ENCODE results near the gene RAPGEF1. TPM values are rescaled to one million over a fixed set of nuclear protein-coding genes. Genes with fewer than 3 reads are reported as not detected.

Gene RAPGEF1
- total RNA-seq, 4 donors from 2014 or later: 32.0 to 57.3 (median 38.9) TPM

DNA sequence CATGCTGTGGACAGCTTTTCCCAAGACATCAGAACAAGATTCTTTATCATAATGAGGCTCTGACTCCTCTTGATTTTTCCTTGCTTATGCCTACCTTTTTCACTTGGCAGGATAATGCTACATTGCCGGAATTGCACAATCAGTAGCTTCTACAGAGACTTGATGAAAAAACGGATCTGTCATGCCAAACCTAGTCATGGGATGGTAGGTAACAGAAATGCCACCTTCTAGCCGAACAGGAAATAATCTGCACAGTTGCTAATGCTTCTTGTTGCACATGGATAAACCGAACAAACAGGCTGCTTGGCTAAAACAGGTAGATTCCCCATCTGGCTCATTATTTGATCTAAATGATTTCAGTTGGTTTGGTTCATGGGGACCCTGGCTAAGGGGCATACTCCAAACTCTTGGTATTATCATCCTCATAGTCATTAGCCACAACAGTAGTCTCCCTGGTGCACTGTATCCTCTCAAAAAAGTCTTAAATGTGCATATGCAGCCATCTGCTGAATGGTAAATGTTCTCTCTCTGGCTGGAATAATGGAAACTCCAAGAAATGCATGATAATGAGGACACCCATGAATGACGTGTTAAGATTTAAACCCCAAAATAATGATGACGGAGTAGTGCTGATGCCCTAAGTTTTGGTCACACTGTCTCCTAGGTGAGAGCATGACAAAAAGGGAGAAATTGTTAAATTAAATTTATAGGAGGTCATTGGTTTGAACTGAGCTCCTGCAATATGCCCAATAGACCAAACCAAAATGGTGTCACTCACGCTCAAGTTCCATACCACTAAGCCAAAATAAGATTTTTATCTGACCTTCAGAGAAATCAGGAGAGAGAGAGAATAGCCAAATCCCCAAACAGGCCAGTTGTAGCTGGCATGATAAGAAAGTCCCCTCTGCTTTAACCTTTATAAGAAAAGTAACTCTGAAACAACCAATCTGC lies 47.0 kb downstream of the RAPGEF1 start:
- Histone ChIP-seq H3K27me3 (no peaks in the 10 kb centered on the region), H3K4me3 (no peak overlapping the region), H3K9me3 (no peaks in the 10 kb centered on the region), H3K27ac (no peak overlapping the region), H3K36me3 (no peaks in the 10 kb centered on the region), H3K4me1 (peaks cover 0 to 37% (median 9%) of the 10 kb centered on the region in 4 donors)
- TF ChIP-seq EP300 (IDR thresholded peaks at IDR 0.05): no peak
- TF ChIP-seq CTCF (IDR thresholded peaks at IDR 0.05): no peak
- no peak for TF ChIP-seq POLR2A (IDR thresholded peaks at IDR 0.05)
- DNase-seq (ENCODE audit: low spot score in 2 of 2): no peak
- 96% methylated on average over 7 of the region's 7 CpGs for WGBS, 2 donors

- Histone ChIP-seq H3K27ac (no peak overlapping the region), H3K4me1 (peaks cover 0 to 29% (median 3%) of the 10 kb centered on the region in 4 donors), H3K9me3 (no peaks in the 10 kb centered on the region), H3K27me3 (no peaks in the 10 kb centered on the region), H3K36me3 (no peaks in the 10 kb centered on the region), H3K4me3 (no peak overlapping the region)
- WGBS, 2 donors: 75 to 81% methylated on average over 7 of the region's 7 CpGs
- TF ChIP-seq CTCF (IDR thresholded peaks at IDR 0.05) (no peak), POLR2A (IDR thresholded peaks at IDR 0.05) (no peak), EP300 (IDR thresholded peaks at IDR 0.05) (no peak)
- no peak for DNase-seq (ENCODE audit: low spot score in 2 of 2)
Observed at GRCh38 chr9:131691969-131692611, 47.8 kb downstream of the RAPGEF1 start.

DNA sequence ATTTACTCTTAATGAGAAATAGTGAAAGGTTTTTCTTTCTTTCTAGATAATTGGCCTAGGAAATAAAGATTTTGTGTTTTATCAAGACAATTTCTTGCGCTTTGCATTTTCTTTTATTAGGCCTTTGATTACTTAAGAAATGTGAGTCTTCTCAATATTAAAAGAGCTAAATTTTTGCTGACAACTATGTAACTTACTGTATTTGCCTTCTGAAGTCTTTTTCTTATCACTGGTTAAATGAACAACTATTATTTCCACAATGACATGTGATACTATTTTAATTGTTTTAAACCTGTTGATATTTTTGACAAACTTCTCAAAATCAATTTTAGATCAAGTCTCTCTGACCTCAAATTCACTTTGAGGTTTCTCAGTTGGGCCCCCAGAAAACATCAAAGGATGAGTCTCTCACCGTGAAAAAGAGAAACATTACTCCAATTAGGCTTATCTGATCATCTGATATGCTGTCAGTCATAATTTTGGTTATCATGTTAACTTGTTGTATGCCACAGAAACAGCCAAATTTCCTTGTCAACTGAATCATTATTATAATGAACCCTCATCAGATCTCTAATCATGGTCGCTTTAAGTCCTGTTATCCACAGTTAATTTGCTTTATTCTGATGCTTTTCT lies 48.8 kb downstream of the RAPGEF1 start:
- Histone ChIP-seq H3K9me3 (no peaks in the 10 kb centered on the region), H3K27me3 (no peaks in the 10 kb centered on the region), H3K4me1 (peaks cover 0 to 23% (median 2%) of the 10 kb centered on the region in 4 donors), H3K36me3 (no peaks in the 10 kb centered on the region), H3K27ac (no peak overlapping the region), H3K4me3 (no peak overlapping the region)
- no peak for DNase-seq (ENCODE audit: low spot score in 2 of 2)
- TF ChIP-seq POLR2A (IDR thresholded peaks at IDR 0.05) (no peak), CTCF (IDR thresholded peaks at IDR 0.05) (no peak), EP300 (IDR thresholded peaks at IDR 0.05) (no peak)
- 87 to 91% methylated on average over 3 of the region's 3 CpGs for WGBS, 2 donors

- TF ChIP-seq CTCF (IDR thresholded peaks at IDR 0.05) (no peak), POLR2A (IDR thresholded peaks at IDR 0.05) (no peak), EP300 (IDR thresholded peaks at IDR 0.05) (no peak)
- peaks cover 0 to 18% (median 2%) of the 10 kb centered on the region in 4 donors for H3K4me1 ChIP-seq
- 59 to 90% methylated on average over 3 of the region's 3 CpGs for WGBS, 2 donors
Observed at GRCh38 chr9:131690462-131690861, 49.4 kb downstream of the RAPGEF1 start.

More at GRCh38 chr9:131690462-131690861, 49.4 kb downstream of the RAPGEF1 start:
- Histone ChIP-seq H3K4me3 (no peak overlapping the region), H3K36me3 (no peaks in the 10 kb centered on the region), H3K9me3 (no peaks in the 10 kb centered on the region), H3K27ac (peak overlapping the region in 2 of 4 donors; percentile 4 to 11), H3K27me3 (no peaks in the 10 kb centered on the region)
- DNase-seq (ENCODE audit: low spot score in 2 of 2): no peak

Data from tibial nerve (tissue), 4 donors.